Stimulated activated CD4-positive, alpha-beta T cell treated with anti-CD3 and anti-CD28 coated beads, Interleukin-4, amount 100 ng/mL, for 24 hours (primary cell): ENCODE measurements around the gene GBP6.
A peak's percentile ranks its signal among the peaks of the same experiment; 100 is the strongest.
"Not testable (repeated sequence)": the region's sequence is repeated elsewhere in the genome, so short reads cannot be mapped to it uniquely, and the experiment has no call there.

Experiments
- DNase-seq: peaks from one replicate; pipeline ENCODE4 v3.0.0-alpha.2; 2020

The GBP6 gene

GRCh38 chr1:89378001-89378400, 14.1 kb downstream of the GBP6 start:
- no peak for DNase-seq

- no peak for DNase-seq
Measured at GRCh38 chr1:89381618-89382017, 17.8 kb downstream of the GBP6 start.

DNA sequence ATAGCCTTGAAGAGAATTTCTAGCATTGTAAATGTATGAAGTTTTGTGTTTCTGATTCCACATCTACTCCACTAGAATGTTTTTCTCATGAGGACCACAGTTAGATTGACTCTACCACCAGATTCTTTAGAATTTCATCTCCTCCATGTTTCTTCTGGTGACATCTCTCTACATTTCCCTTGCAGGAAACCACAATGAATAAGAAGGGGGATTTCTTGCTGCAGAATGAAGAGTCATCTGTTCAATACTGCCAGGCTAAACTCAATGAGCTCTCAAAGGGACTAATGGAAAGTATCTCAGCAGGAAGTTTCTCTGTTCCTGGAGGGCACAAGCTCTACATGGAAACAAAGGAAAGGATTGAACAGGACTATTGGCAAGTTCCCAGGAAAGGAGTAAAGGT, 18.6 kb downstream of the GBP6 start:
- DNase-seq: no peak

GRCh38 chr1:89383185-89383584, 19.3 kb downstream of the GBP6 start:
- no peak for DNase-seq

DNA sequence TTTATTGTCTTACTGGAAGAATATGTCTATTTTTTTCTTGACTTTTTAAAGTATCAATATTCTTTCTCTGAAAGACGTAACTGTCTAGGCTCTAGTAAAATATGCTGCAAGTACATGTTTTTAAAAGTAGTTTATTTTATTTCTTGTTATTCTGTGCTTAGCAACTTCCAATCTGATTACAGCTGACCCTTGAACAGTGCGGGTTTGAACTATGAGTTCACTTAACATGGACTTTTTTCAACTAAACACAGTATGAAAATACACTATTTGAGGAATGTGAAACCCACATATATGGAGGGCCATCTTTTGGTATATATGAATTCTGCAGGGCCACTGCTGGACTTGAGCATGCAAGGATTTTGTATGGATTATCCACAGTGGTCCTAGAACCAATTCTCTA, 26.8 kb downstream of the GBP6 start:
- no peak for DNase-seq

DNA sequence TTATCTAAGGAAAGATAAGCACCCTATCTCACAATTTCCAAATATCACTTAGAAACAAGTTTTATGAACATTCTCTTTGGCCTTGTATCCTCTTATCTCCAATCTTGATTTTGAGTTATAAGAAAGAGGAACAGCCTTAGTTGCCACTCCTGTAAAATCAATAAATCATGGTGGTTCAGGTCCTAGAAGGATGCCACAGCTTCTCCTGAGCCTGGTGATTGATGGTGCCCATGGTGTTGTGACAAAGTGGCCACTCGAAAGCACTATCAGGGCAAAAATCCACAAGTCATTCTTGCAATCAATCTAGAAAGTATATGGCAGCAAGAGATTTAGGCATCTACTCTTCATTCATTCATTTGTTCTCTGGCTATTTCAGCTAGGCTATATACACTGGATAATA, 27.8 kb downstream of the GBP6 start:
- DNase-seq: no peak

GRCh38 chr1:89394851-89395250, 31.0 kb downstream of the GBP6 start:
- DNase-seq: no peak

- no peak for DNase-seq
Measured at GRCh38 chr1:89396902-89397301, 33.0 kb downstream of the GBP6 start.

DNA sequence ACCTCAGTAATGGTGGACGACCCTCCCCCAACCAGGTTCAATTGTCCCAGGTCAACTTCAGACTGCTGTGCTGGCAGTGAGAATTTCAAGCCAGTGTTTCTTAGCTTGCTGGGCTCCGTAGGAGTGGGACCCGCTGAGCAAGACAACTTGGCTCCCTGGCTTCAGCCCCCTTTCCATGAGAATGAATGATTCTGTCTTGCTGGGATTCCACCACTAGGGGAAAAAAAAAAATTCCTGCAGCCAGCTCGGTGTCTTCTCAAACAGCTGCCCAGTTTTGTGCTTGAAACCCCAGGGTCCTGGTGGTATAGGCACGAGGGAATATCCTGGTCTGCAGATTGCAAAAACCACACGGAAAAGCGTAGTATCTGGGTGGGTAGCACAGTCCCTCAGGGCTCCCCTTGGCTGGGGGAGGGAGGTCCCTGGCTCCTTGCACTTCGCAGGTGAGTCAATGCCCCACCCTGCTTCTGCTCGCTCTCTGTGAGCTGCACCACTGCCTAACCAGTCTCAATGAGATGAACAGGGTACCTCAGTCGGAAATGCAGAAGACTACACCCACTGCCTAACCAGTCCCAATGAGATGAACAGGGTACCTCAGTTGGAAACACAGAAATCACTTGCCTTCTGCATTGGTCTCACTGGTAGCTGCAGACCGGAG, 41.5 kb downstream of the GBP6 start:
- DNase-seq: no peak

GRCh38 chr1:89407360-89407759, 43.5 kb downstream of the GBP6 start:
- no peak for DNase-seq

DNA sequence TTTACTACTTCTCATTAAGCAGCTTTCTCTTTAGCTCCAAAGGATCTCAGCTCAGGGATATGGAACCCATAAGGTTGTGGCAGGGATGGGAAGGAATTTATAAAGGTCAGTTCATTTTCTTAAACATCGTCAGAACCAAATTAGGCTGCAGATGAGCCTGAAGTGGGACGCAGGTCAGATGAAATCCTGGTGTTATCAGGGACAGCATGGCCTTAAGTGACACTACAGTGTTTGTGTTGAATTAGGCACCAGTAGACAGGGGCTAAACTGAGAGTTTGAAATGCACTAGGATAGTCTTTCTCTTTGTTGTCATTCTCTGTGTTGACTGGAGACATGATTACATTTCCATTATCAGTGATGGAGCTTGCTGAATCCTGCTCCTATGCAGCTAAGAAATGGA, 43.9 kb downstream of the GBP6 start:
- not testable (repeated sequence) for DNase-seq

- no peak for DNase-seq
Measured at GRCh38 chr1:89425056-89425455, 61.2 kb downstream of the GBP6 start.

DNA sequence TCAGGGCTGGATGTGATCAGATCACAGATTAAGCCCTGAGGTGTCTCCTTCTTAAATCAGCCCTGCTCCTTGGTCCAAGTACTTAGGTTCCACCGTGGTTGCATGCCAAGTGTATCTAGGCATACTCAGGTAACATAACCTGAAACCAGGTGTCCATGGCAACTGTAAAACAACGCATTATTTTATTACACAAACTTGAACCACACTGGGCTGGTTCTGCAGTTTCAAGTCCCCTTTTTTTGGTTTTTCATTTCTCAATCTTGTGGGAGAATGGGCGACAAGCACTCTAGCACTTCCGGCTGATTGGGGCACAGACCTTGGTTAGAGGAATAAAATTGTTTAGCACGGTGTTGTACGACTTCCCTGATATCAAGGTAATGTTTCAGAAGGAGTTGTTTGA, 65.2 kb downstream of the GBP6 start:
- no peak for DNase-seq

DNA sequence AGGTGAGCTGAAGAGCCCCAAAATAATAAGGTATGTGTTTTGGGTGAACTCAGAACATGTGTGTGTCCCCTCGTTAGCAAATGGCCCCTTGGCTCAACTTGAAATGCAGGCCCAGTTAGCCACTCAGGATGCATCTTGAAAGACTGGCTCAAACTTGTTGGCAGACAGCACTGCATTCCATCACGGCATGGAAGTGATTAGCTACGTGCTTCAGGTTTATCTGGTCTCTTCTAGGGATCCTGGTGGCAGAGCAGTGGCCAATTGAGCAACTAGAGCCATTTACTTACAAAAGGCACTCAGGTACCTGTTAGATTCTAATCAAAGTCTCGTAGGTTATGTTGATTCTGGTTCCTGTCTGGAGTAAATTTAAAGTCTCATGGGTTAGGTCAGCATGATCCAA, 65.8 kb downstream of the GBP6 start:
- not testable (repeated sequence) for DNase-seq

GRCh38 chr1:89433421-89433820, 69.6 kb downstream of the GBP6 start:
- no peak for DNase-seq

GRCh38 chr1:89434058-89434780, 70.4 kb downstream of the GBP6 start:
- peak; percentile 54 for DNase-seq
